Mesendoderm (in vitro differentiated cells): ENCODE results near the gene AK5.

Experiments
- DNase-seq: peaks from one replicate; pipeline ENCODE4 v3.0.0; 2013
- H2AK5ac ChIP-seq: 2 replicates; pipeline ENCODE4 v1.6.1; 2013; ENCODE audit warnings: low read length, inconsistent platforms
- H2BK120ac ChIP-seq: 2 replicates; pipeline ENCODE4 v1.6.1; 2013; ENCODE audit warnings: low read depth, mild to moderate bottlenecking, low read length, moderate library complexity, mixed read lengths
- H2BK15ac ChIP-seq: replicated peaks from 2 replicates; pipeline ENCODE4 v1.6.1; 2013; ENCODE audit warnings: low read depth, mild to moderate bottlenecking, moderate library complexity
- H2BK5ac ChIP-seq: 2 replicates; pipeline ENCODE4 v1.6.1; 2013; ENCODE audit warnings: low read length, inconsistent platforms
- H3K18ac ChIP-seq: 2 replicates; pipeline ENCODE4 v1.6.1; 2013; ENCODE audit warnings: mild to moderate bottlenecking, low read length, mixed read lengths
- H3K23ac ChIP-seq: one replicate; pipeline ENCODE4 v1.6.1; 2013; ENCODE audit warnings: low read length
- H3K27ac ChIP-seq: 2 replicates; pipeline ENCODE4 v1.5.1; 2013; ENCODE audit warnings: low read depth, mild to moderate bottlenecking, inconsistent platforms, low read length, moderate library complexity
- H3K27me3 ChIP-seq: 2 replicates; pipeline ENCODE4 v1.6.1; 2013; ENCODE audit warnings: low read length, control low read depth, mild to moderate bottlenecking, inconsistent platforms; ENCODE audit not compliant: insufficient read depth, poor library complexity
- H3K36me3 ChIP-seq: 2 replicates; pipeline ENCODE4 v1.6.1; 2013; ENCODE audit warnings: low read length, inconsistent platforms; ENCODE audit not compliant: control insufficient read depth, insufficient read depth
- H3K4ac ChIP-seq: one replicate; pipeline ENCODE4 v1.6.1; 2013; ENCODE audit warnings: low read depth, mild to moderate bottlenecking, low read length, moderate library complexity
- H3K4me1 ChIP-seq: 2 replicates; pipeline ENCODE4 v1.6.1; 2013; ENCODE audit warnings: low read depth, low read length, inconsistent platforms; ENCODE audit not compliant: control insufficient read depth
- H3K4me2 ChIP-seq: 2 replicates; pipeline ENCODE4 v1.6.1; 2013; ENCODE audit warnings: low read length
- H3K4me3 ChIP-seq: 2 replicates; pipeline ENCODE4 v1.5.1; 2013; ENCODE audit warnings: mild to moderate bottlenecking, low read length
- H3K56ac ChIP-seq: one replicate; pipeline ENCODE4 v1.6.1; 2013; ENCODE audit warnings: low read length
- H3K79me1 ChIP-seq: 2 replicates; pipeline ENCODE4 v1.6.1; 2013; ENCODE audit warnings: low read length, inconsistent platforms
- H3K79me2 ChIP-seq: 2 replicates; pipeline ENCODE4 v1.6.1; 2013; ENCODE audit warnings: mild to moderate bottlenecking, low read length; ENCODE audit not compliant: control insufficient read depth, insufficient read depth
- H3K9ac ChIP-seq: 2 replicates; pipeline ENCODE4 v1.6.1; 2013; ENCODE audit warnings: low read length, inconsistent platforms
- H4K5ac ChIP-seq: one replicate; pipeline ENCODE4 v1.6.1; 2013; ENCODE audit warnings: low read length
- H4K8ac ChIP-seq: one replicate; pipeline ENCODE4 v1.6.1; 2013; ENCODE audit warnings: low read depth, mild to moderate bottlenecking, control low read depth, low read length, moderate library complexity
- WGBS: extraction: QIAGEN DNeasy Blood & Tissue Kit; methylation state at CpG from one replicate; pipeline ENCODE4 v1.1.7; 2013; ENCODE audit warnings: low lambda C conversion rate, missing lambda C conversion rate; ENCODE audit not compliant: insufficient coverage; ENCODE audit errors: extremely low coverage; 5-methylcytosine and 5-hydroxymethylcytosine counted together

Gene AK5

DNA sequence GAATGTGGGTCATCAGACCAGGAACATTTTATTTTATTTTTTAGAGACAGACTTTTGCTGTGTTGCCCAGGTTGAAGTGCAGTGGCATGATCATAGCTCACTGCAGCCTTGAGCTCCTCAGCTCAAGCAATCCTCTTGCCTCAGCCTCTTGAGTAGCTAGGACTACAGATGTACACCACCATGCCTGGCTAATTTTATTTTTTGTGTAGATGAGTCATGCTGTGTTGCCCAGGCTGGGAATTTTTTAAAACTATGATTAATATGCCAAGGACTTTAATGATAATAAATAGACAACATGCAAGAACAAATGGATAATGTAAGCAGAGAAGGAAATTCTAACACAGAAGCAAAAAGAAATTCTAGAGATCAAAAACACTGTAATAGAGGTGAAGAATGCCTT lies 142.4 kb downstream of the AK5 start:
- no peak overlapping the region for H3K23ac ChIP-seq
- no peak overlapping the region for H3K18ac ChIP-seq
- no peaks in the 10 kb centered on the region for H3K79me2 ChIP-seq
- no peak overlapping the region for H2AK5ac ChIP-seq
- no peaks in the 10 kb centered on the region for H3K27me3 ChIP-seq
- H3K4me2 ChIP-seq, result no peak overlapping the region
- H4K8ac ChIP-seq, result no peak overlapping the region
- no peak overlapping the region for H3K27ac ChIP-seq
- no peak overlapping the region for H3K4me3 ChIP-seq
- no peak overlapping the region for H4K5ac ChIP-seq
- H3K4me1 ChIP-seq, result no peaks in the 10 kb centered on the region
- no peak overlapping the region for H2BK15ac ChIP-seq
- H3K56ac ChIP-seq, result no peak overlapping the region
- no peaks in the 10 kb centered on the region for H3K36me3 ChIP-seq
- no peaks in the 10 kb centered on the region for H3K79me1 ChIP-seq
- no peak for DNase-seq
- H3K9ac ChIP-seq, result no peak overlapping the region
- no peak overlapping the region for H2BK120ac ChIP-seq
- no peak overlapping the region for H3K4ac ChIP-seq
- no peak overlapping the region for H2BK5ac ChIP-seq

DNA sequence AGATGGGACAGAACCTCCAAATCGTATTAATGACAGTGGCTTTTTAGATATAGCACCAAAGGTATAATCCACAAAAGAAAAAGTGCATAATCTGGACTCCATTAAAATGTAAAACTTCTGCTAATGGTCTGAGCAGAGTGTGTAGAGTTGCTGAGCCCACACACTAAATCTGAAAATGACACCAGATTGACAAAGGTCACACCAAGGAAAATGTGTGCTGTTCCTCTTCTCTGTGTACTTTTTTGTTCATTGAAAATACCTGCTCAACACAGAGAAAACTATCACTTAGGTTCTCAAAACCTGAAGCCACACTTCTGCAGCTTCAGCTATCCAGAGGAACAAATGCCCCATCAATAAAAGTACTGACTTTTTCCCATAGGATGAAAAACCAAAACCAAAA lies 146.2 kb downstream of the AK5 start:
- Histone ChIP-seq H3K23ac (no peak overlapping the region), H3K79me1 (no peaks in the 10 kb centered on the region), H2BK15ac (no peak overlapping the region), H3K4ac (no peak overlapping the region), H4K5ac (no peak overlapping the region), H3K56ac (no peak overlapping the region), H2BK5ac (no peak overlapping the region), H3K9ac (no peak overlapping the region), H3K27ac (no peak overlapping the region), H2AK5ac (no peak overlapping the region), H3K4me3 (no peak overlapping the region), H3K4me1 (peaks cover 2% of the 10 kb centered on the region), H2BK120ac (no peak overlapping the region), H3K27me3 (no peaks in the 10 kb centered on the region), H3K79me2 (no peaks in the 10 kb centered on the region), H3K36me3 (no peaks in the 10 kb centered on the region), H4K8ac (no peak overlapping the region), H3K18ac (no peak overlapping the region), H3K4me2 (no peak overlapping the region)
- WGBS, result no CpG with 5 or more reads among the region's 1 CpG
- no peak for DNase-seq

DNA sequence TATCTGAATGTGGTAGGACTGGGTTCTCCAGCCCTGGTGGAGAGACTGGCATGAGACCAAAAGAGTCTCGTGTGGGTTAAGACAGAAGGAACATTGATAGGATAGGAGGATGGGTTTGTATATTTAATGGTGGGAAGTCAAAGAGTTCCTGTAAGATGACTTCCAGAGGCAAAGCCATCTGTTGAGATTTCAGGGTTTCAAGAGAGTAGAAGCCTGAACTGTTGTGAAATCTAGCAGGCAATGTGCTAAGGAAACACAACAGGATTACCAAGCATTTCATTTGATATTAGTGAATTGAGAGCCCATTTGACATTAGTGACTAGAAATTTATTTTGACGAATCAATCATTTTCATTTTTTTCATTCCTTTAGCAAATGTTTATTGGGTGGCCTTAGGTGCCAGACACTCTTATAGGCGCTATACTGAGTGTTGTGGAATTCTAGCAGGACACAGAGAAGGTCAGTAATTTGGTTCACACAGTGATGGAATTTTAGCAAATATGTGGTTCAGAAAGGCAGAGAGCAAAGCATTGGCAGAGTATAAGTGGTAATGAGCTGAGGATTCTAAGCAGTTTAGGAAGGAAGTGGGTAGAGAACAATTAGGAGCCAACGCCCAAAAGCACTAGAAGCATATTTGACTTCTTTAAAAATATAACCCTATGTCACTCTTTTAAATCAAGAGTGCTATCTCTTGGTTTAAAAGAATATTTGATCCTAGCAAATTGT lies 149.3 kb downstream of the AK5 start:
- Histone ChIP-seq H3K79me1 (no peaks in the 10 kb centered on the region), H3K4ac (no peak overlapping the region), H3K27me3 (no peaks in the 10 kb centered on the region), H2AK5ac (no peak overlapping the region), H3K36me3 (no peaks in the 10 kb centered on the region), H3K79me2 (no peaks in the 10 kb centered on the region), H3K27ac (no peak overlapping the region), H3K4me3 (no peak overlapping the region), H3K23ac (no peak overlapping the region), H4K8ac (no peak overlapping the region), H3K4me2 (no peak overlapping the region), H2BK120ac (no peak overlapping the region), H2BK15ac (no peak overlapping the region), H3K56ac (no peak overlapping the region), H3K4me1 (peaks cover 2% of the 10 kb centered on the region), H4K5ac (no peak overlapping the region), H3K18ac (no peak overlapping the region), H2BK5ac (no peak overlapping the region), H3K9ac (no peak overlapping the region)
- no CpG with 5 or more reads among the region's 4 CpGs for WGBS
- DNase-seq, result peak; percentile 69

DNA sequence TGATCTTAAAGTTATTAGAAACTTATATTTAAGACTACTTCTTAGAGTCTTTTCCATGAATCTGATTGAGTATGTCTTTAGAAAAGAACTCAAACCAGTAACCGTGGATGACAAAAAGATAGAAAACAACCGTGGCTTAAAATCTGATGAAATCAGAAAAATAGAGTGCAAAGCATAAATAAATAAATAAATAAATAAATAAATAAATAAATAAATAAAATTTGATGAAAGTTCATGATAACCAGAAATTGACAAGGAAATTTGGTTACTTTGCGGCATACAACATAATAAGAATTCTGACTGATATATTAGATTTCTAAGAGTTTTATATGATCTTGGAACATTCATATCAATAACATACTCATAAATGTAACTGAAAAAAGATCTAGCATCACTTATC lies 152.1 kb downstream of the AK5 start:
- no peak overlapping the region for H3K27ac ChIP-seq
- H3K4me2 ChIP-seq, result no peak overlapping the region
- no peaks in the 10 kb centered on the region for H3K79me2 ChIP-seq
- H2BK5ac ChIP-seq, result no peak overlapping the region
- no peak overlapping the region for H3K4me3 ChIP-seq
- no peaks in the 10 kb centered on the region for H3K79me1 ChIP-seq
- no peaks in the 10 kb centered on the region for H3K36me3 ChIP-seq
- no peak overlapping the region for H2BK120ac ChIP-seq
- H2AK5ac ChIP-seq, result no peak overlapping the region
- no CpG with 5 or more reads among the region's 3 CpGs for WGBS
- H3K27me3 ChIP-seq, result no peaks in the 10 kb centered on the region
- H4K5ac ChIP-seq, result no peak overlapping the region
- H3K9ac ChIP-seq, result no peak overlapping the region
- H3K18ac ChIP-seq, result no peak overlapping the region
- H4K8ac ChIP-seq, result no peak overlapping the region
- H3K4me1 ChIP-seq, result peaks cover 2% of the 10 kb centered on the region
- no peak overlapping the region for H3K23ac ChIP-seq
- no peak overlapping the region for H2BK15ac ChIP-seq
- H3K56ac ChIP-seq, result no peak overlapping the region
- no peak overlapping the region for H3K4ac ChIP-seq
- DNase-seq, result no peak

DNA sequence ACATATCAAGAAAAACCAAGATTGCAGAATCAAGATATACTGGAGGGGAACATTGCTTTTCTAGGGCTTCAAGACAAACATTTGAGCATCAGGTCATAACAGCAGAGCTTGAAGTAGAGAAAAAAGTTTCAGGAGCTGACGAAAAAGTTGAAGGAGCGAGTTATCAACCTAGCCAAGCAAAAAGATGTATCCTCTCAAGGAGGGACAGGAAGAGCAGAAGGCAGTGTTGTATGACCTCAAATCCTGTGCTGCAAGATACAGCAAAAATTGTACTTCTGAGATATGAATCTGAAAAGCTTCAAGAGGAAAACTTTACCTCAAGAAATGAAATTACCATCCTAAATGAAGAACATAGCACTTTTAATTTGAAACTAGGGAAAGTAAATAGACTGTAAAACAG lies 153.1 kb downstream of the AK5 start:
- Histone ChIP-seq H3K79me2 (no peaks in the 10 kb centered on the region), H4K5ac (no peak overlapping the region), H3K23ac (no peak overlapping the region), H3K4me2 (no peak overlapping the region), H3K56ac (no peak overlapping the region), H2AK5ac (no peak overlapping the region), H4K8ac (no peak overlapping the region), H2BK5ac (no peak overlapping the region), H3K27me3 (no peaks in the 10 kb centered on the region), H3K79me1 (no peaks in the 10 kb centered on the region), H2BK15ac (no peak overlapping the region), H3K18ac (no peak overlapping the region), H3K27ac (no peak overlapping the region), H3K4ac (no peak overlapping the region), H3K4me3 (no peak overlapping the region), H3K36me3 (no peaks in the 10 kb centered on the region), H3K9ac (no peak overlapping the region), H3K4me1 (peaks cover 2% of the 10 kb centered on the region), H2BK120ac (no peak overlapping the region)
- no peak for DNase-seq
- no CpG with 5 or more reads among the region's 2 CpGs for WGBS

DNA sequence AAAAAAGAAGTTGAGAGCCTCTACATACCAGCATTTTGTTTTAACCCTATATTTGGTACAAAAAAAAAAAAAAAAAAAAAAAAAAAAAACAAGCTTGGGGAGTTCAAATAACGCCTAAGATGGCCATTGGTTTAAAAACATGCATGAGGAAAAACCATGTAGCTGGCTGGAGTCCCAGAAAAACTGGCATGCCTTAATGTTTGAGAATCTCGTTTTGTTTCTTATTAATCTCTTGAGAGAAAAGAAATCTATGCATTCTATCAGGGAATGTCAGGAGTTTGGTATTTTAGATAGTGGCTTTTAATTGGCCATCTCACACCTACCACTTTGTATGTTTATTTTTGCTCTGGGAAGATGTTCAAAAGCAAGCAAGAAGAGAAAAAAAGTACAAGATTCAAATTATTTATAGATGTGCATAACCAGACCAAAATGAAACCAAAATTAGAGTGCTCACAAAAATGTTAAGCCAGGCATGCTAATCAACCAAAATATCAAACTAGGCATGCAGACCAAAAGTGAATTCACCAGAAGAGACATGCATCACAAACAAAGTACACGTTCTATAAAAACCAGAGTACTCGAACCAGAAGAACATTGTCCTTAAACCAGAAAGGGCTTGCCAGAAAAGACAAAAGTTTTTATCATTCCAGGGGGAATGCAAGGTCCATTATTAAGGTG lies 156.6 kb downstream of the AK5 start:
- H2AK5ac ChIP-seq, result no peak overlapping the region
- no CpG with 5 or more reads among the region's 4 CpGs for WGBS

More for the DNA sequence above, 156.6 kb downstream of the AK5 start:
- H3K79me2 ChIP-seq, result no peaks in the 10 kb centered on the region
- H3K4me2 ChIP-seq, result no peak overlapping the region
- H3K27ac ChIP-seq, result no peak overlapping the region
- H3K23ac ChIP-seq, result no peak overlapping the region
- H3K18ac ChIP-seq, result no peak overlapping the region
- H3K4ac ChIP-seq, result no peak overlapping the region
- H3K4me1 ChIP-seq, result no peaks in the 10 kb centered on the region
- no peak overlapping the region for H3K9ac ChIP-seq
- H4K8ac ChIP-seq, result no peak overlapping the region
- H2BK120ac ChIP-seq, result no peak overlapping the region
- no peaks in the 10 kb centered on the region for H3K36me3 ChIP-seq
- H2BK15ac ChIP-seq, result no peak overlapping the region
- H4K5ac ChIP-seq, result no peak overlapping the region
- no peak overlapping the region for H3K4me3 ChIP-seq
- no peaks in the 10 kb centered on the region for H3K27me3 ChIP-seq
- H2BK5ac ChIP-seq, result no peak overlapping the region
- H3K79me1 ChIP-seq, result no peaks in the 10 kb centered on the region
- DNase-seq, result no peak
- no peak overlapping the region for H3K56ac ChIP-seq
